Measurements from ENCODE around the gene TBC1D5. TPM values are rescaled to one million over a fixed set of nuclear protein-coding genes. Genes with fewer than 3 reads are reported as not detected.
"Not testable (repeated sequence)": the region's sequence is repeated elsewhere in the genome, so short reads cannot be mapped to it uniquely, and the experiment has no call there.

TBC1D5 gene
- polyA plus RNA-seq, 2 of the 4 experiments (the other 2 are of a cell fraction) = 36.7 to 72.2 TPM

DNA sequence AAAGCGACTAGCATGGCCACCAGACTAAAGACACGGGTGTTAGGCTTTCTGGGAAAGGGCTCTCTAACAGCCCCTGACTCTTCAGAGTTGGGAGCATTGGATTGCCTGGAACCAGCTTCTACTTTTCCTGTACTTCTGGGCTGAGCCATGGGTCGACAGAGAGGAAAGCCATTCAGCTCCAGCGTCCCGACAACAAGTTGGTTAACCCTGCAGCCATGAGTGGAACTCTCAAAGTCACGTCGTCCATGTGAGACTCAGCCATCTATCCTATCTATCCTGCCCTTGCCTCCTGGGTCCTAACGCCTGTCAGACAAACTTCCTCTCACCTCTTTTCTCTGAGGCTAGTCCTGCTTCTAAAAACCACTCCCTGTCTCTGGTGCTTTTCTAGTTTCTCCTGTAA lies 32.6 kb upstream of the TBC1D5 start:
- Histone ChIP-seq H3K4me3 (no peak overlapping the region), H3K4me1 (peaks cover 9% of the 10 kb centered on the region; the same call in 2 of the 3 replicates), H3K9me3 (no peaks in the 10 kb centered on the region), H3K4me2 (no peak overlapping the region), H3K27ac (no peak overlapping the region)
- WGBS (ENCODE audit: missing lambda C conversion rate) = 54% methylated on average over 8 of the region's 8 CpGs
- ChIA-PET POLR2A (no interaction called here), CTCF (interaction anchor here (0.7 kb wide), 1 partner anchor 453 kb away, joined by 3 read pairs; no protein-coding TSS in a partner anchor)
- no peak for FAIRE-seq
- no peak for DNase-seq (ENCODE audit: low read depth in 1 of 2, low spot score in 1 of 2)
- TF ChIP-seq FOSB (CRISPR knock-in tag; IDR thresholded peaks at IDR 0.05) = no peak
- TF ChIP-seq, protein P1, sequence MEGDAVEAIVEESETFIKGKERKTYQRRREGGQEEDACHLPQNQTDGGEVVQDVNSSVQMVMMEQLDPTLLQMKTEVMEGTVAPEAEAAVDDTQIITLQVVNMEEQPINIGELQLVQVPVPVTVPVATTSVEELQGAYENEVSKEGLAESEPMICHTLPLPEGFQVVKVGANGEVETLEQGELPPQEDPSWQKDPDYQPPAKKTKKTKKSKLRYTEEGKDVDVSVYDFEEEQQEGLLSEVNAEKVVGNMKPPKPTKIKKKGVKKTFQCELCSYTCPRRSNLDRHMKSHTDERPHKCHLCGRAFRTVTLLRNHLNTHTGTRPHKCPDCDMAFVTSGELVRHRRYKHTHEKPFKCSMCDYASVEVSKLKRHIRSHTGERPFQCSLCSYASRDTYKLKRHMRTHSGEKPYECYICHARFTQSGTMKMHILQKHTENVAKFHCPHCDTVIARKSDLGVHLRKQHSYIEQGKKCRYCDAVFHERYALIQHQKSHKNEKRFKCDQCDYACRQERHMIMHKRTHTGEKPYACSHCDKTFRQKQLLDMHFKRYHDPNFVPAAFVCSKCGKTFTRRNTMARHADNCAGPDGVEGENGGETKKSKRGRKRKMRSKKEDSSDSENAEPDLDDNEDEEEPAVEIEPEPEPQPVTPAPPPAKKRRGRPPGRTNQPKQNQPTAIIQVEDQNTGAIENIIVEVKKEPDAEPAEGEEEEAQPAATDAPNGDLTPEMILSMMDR (IDR thresholded peaks at IDR 0.05) = no peak
- TF ChIP-seq HDAC2 (IDR thresholded peaks at IDR 0.05) = no peak
- TF ChIP-seq ESRRA (IDR thresholded peaks at IDR 0.05; ENCODE audit: borderline replicate concordance, low read length) = no peak
- TF ChIP-seq, protein P2, sequence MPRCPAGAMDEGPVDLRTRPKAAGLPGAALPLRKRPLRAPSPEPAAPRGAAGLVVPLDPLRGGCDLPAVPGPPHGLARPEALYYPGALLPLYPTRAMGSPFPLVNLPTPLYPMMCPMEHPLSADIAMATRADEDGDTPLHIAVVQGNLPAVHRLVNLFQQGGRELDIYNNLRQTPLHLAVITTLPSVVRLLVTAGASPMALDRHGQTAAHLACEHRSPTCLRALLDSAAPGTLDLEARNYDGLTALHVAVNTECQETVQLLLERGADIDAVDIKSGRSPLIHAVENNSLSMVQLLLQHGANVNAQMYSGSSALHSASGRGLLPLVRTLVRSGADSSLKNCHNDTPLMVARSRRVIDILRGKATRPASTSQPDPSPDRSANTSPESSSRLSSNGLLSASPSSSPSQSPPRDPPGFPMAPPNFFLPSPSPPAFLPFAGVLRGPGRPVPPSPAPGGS (IDR thresholded peaks at IDR 0.05) = no peak
- no peak for TF ChIP-seq CHD2 (IDR thresholded peaks at IDR 0.05; ENCODE audit: low read length, partially characterized antibody)
- TF ChIP-seq HOXB13 (CRISPR knock-in tag; IDR thresholded peaks at IDR 0.05; ENCODE audit: low read depth) = no peak
- TF ChIP-seq MAZ (IDR thresholded peaks at IDR 0.05; ENCODE audit: borderline replicate concordance, low read depth, low read length) = no peak
- no peak for ATAC-seq

DNA sequence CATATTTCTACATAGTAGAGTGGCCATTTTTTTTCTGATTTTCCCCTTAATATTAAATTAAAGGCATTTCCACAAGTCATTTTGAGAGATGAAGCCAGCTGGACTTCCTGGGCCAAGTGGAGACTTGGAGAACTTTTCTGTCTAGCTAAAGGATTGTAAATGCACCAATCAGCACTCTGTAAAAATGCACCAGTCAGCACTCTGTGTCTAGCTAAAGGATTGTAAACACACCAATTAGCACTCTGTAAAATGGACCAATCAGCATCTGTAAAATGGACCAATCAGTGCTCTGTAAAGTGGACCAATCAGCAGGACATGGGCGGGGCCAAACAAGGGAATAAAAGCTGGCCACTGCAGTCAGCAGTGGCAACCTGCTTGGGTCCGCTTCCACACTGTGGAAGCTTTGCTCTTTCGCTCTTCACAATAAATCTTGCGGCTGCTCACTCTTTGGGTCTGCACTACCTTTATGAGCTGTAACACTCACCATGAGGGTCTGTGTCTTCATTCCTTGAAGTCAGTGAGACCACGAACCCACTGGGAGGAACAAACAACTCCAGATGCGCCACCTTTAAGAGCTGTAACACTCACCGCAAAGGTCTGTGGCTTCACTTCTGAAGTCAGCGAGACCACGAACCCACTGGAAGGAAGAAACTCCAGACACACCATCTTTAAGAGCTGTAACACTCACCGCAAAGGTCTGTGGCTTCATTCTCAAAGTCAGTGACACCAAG lies 31.9 kb upstream of the TBC1D5 start:
- TF ChIP-seq MAFK (IDR thresholded peaks at IDR 0.05; ENCODE audit: partially characterized antibody) = peak; percentile 81
- H3K9me3 ChIP-seq; H3K4me1 ChIP-seq; POLR2A ChIA-PET; H3K27ac ChIP-seq; DNase-seq (ENCODE audit: low read depth in 1 of 2, low spot score in 1 of 2); H3K4me3 ChIP-seq; ATAC-seq; H3K4me2 ChIP-seq; FAIRE-seq: not testable (repeated sequence)
- CTCF ChIA-PET = interaction anchor here (0.6 to 1.6 kb wide), 3 partner anchors 18 to 454 kb away, joined by 3 read pairs; no protein-coding TSS in a partner anchor
- 72% methylated on average over 10 of the region's 10 CpGs for WGBS (ENCODE audit: missing lambda C conversion rate)

DNA sequence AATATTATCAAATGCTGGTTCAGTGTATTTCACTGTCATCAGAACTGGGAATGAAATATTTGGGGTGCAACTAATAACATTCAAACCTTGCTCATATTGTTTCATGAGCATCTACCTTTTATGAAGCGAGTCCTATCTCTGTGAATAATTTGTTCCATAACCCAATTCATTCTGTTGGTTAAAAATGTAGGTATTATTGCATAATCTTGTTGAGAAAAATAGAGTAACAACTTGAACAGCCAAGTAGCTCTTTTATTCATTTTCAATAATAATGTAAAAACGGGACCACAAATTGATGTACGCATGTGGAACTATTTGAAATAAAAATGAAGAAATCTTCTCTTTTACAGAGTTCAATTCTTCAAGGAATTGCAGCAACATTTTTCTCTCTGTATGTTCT lies 30.1 kb upstream of the TBC1D5 start:
- WGBS (ENCODE audit: missing lambda C conversion rate) = 88% methylated on average over 3 of the region's 3 CpGs
- no peak overlapping the region for H3K4me2 ChIP-seq
- H3K27ac ChIP-seq = no peak overlapping the region
- peaks cover 9% of the 10 kb centered on the region; the same call in 2 of the 3 replicates for H3K4me1 ChIP-seq
- TF ChIP-seq HOXB5 (CRISPR knock-in tag; IDR thresholded peaks at IDR 0.05) (no peak), NR3C1 (IDR thresholded peaks at IDR 0.05) (no peak), ZC3H11A (IDR thresholded peaks at IDR 0.05) (no peak), KDM1A (IDR thresholded peaks at IDR 0.05; ENCODE audit: low read depth) (no peak), SMC3 (IDR thresholded peaks at IDR 0.05) (no peak), POLR2AphosphoS2 (conservative IDR thresholded peaks at IDR 0.05; ENCODE audit: low read length) (no peak), MYC (IDR thresholded peaks at IDR 0.05; ENCODE audit: borderline replicate concordance, low read length) (no peak), CBX8 (IDR thresholded peaks at IDR 0.05) (no peak), ZSCAN20 (CRISPR knock-in tag; IDR thresholded peaks at IDR 0.05) (no peak), ZFP36 (IDR thresholded peaks at IDR 0.05; ENCODE audit: borderline replicate concordance, partially characterized antibody) (no peak), HOXA7 (CRISPR knock-in tag; IDR thresholded peaks at IDR 0.05) (no peak), FOXS1 (CRISPR knock-in tag; IDR thresholded peaks at IDR 0.05) (no peak), TFCP2L1 (CRISPR knock-in tag; IDR thresholded peaks at IDR 0.05) (no peak), FOSL2 (IDR thresholded peaks at IDR 0.05) (no peak), FOSL2 (CRISPR knock-in tag; IDR thresholded peaks at IDR 0.05) (no peak), BHLHE40 (IDR thresholded peaks at IDR 0.05; ENCODE audit: low read depth, low read length) (no peak), KDM5A (IDR thresholded peaks at IDR 0.05) (no peak)
- TF ChIP-seq, protein P3, sequence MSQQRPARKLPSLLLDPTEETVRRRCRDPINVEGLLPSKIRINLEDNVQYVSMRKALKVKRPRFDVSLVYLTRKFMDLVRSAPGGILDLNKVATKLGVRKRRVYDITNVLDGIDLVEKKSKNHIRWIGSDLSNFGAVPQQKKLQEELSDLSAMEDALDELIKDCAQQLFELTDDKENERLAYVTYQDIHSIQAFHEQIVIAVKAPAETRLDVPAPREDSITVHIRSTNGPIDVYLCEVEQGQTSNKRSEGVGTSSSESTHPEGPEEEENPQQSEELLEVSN (IDR thresholded peaks at IDR 0.05; ENCODE audit: borderline replicate concordance, low read depth) = no peak
- TF ChIP-seq, protein P4, sequence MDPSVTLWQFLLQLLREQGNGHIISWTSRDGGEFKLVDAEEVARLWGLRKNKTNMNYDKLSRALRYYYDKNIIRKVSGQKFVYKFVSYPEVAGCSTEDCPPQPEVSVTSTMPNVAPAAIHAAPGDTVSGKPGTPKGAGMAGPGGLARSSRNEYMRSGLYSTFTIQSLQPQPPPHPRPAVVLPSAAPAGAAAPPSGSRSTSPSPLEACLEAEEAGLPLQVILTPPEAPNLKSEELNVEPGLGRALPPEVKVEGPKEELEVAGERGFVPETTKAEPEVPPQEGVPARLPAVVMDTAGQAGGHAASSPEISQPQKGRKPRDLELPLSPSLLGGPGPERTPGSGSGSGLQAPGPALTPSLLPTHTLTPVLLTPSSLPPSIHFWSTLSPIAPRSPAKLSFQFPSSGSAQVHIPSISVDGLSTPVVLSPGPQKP (IDR thresholded peaks at IDR 0.05; ENCODE audit: low read depth, low read length) = no peak
- TF ChIP-seq, protein P5, sequence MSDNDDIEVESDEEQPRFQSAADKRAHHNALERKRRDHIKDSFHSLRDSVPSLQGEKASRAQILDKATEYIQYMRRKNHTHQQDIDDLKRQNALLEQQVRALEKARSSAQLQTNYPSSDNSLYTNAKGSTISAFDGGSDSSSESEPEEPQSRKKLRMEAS (IDR thresholded peaks at IDR 0.05) = no peak
- TF ChIP-seq, protein P6, sequence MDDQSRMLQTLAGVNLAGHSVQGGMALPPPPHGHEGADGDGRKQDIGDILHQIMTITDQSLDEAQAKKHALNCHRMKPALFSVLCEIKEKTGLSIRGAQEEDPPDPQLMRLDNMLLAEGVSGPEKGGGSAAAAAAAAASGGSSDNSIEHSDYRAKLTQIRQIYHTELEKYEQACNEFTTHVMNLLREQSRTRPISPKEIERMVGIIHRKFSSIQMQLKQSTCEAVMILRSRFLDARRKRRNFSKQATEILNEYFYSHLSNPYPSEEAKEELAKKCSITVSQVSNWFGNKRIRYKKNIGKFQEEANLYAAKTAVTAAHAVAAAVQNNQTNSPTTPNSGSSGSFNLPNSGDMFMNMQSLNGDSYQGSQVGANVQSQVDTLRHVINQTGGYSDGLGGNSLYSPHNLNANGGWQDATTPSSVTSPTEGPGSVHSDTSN (IDR thresholded peaks at IDR 0.05) = no peak
- H3K4me3 ChIP-seq = no peak overlapping the region
- FAIRE-seq (no peak), DNase-seq (ENCODE audit: low read depth in 1 of 2, low spot score in 1 of 2) (no peak), ATAC-seq (no peak)
- POLR2A ChIA-PET = no interaction called here
- CTCF ChIA-PET = interaction anchor here (0.9 to 1.2 kb wide), 2 partner anchors 68 to 344 kb away, joined by 3 read pairs; no protein-coding TSS in a partner anchor
- no peaks in the 10 kb centered on the region for H3K9me3 ChIP-seq

All from A549 (cell line).